ENCODE results near the gene PGBD5.

PGBD5 gene

DNA sequence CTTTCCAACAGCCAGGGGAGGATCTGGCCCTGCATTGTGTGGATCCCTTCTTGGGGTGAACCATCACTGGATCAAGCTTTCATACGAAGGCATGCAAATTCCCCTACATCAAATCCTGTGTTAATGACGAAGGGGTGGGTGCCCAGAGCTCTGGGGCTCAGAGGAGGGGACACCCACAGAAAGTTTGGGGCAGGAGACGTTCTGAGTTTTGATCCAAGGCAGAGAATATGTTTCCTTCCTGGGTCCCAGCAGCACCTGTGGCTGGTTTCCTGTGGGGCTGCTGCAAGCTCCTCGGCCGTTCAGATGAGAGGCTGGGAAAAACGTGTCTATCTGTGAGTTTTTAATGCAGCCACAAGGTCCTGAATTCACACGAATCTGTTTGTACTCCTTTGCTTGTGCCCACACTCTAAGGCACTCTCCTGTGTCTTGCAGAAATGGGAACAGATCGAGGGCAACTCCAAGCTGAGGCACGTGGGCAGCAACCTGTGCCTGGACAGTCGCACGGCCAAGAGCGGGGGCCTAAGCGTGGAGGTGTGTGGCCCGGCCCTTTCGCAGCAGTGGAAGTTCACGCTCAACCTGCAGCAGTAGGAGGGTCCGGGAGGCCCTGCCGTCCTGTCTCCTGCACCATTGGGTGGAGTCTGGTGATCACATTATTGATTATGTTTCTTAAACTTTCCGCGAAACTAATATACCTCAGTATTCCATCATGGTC, 147.1 kb downstream of the PGBD5 start:
- no peak for DNase-seq (ENCODE audit: low spot score)

DNA sequence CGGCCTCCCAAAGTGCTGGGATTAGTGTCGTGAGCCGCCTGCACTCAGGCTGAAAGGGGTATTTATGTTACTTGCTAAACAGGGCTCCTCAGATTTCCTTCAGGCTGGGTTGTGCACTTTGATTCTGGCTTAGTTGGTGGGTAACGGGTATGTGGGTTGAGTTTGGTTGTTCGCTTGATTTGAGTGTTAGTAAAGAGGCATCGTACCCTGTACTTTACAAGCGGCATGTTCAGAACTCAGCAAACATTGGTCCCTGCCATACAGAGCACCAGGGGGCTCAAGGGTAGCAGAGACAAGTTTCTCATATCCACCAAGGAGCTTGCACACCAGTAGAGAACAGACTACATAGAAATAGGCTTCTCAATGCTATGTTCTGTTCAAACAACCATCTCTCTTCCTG, 147.8 kb downstream of the PGBD5 start:
- DNase-seq (ENCODE audit: low spot score), result no peak

DNA sequence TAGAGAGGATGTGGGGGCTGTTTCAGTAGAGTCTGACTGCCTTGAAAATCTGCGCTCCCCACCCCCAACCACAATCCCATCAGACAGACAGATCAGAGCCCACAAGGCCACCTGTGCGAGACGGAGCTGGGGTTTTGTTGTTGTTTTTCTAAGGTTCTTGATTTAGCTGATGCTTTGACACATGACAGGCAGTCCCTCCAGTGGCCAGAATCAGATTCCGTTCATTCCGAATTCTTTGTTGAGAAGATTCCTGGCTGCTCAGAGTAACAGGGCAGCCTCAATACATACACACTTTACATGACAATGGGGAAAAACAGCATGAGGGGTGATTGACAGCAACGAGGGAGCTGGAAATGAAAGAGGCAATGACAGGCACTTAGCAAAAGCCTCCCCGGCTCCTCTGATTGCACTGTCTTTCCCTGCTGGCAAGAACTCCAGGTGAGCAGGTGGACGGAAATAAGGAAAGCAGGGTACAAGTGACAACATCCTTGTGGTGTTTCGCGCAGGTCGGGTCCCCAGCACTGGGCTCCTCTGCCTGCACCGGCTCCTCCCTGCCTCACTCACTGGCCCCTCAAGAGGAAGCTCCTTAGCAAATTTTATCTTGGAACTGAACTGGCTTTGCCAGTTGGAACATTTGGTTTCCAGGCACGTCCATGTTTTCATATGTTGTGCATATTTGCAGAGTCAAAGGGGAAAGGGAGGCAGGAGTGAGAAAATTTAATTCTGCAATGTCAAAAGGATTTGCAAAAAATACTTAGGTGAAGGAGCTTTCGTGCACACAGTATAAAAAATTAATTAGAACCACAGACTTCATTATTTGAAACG, 148.7 kb downstream of the PGBD5 start:
- no peak for DNase-seq (ENCODE audit: low spot score)

GRCh38 chr1:230276401-230276800, 149.7 kb downstream of the PGBD5 start:
- no peak for DNase-seq (ENCODE audit: low spot score)

DNA sequence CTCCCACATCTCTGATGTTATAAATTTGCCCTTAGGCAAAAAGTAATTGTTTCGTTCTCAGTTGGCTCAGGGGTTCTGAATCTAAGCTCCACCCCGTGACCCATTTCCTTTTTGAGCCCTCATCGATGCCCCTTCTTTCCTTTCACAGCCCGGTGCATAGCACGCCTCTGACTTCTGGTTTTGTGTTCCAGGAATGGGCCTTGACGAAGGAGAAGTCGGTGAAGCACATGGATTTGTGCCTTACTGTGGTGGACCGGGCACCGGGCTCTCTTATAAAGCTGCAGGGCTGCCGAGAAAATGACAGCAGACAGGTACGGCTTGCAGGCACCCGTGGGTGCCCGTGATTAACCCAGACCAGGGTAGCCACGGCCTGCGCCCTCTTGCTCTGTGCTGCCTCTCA, 151.9 kb downstream of the PGBD5 start:
- peak; percentile 5 for DNase-seq (ENCODE audit: low spot score)

GRCh38 chr1:230273141-230273710, 152.9 kb downstream of the PGBD5 start:
- DNase-seq (ENCODE audit: low spot score), result no peak

GRCh38 chr1:230272557-230272956, 153.6 kb downstream of the PGBD5 start:
- no peak for DNase-seq (ENCODE audit: low spot score)

DNA sequence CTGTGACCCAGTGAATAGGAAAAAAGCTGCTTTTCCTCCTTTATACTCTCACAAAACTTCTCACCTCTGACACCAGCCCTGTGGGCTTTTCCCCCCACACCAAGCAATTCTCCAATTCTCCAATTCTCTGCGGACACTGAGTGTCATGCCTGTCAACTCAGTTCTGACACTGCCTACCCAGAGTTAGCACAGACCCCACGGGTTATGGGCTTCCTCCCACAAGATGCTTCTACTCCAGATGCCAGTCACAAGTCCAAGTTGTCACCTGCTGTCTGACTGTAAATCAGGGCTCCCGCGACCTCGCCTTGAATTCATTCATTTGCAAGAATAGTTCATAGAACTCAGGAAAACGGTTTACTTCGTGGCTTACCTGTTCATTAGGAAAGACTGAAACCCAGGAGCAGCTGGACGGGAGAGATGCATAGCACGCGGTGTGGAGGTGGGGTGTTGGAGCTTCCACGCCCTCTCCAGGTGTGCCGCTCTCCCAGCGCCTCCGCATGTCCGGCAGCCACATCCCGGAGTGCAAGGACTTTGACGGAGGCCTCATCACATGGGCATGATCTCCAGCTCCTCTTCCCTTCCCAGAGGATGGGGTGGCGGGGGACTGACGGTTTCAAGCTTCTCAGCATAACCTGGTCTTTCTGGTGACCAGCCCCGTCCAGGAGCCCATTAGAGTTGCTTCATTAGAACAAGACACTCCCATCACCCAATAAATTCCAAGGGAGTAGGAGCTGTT, 154.7 kb downstream of the PGBD5 start:
- DNase-seq (ENCODE audit: low spot score), result no peak

- DNase-seq (ENCODE audit: low spot score), result peak; percentile 55
Observed at GRCh38 chr1:230270559-230271281, 155.4 kb downstream of the PGBD5 start.

- no peak for DNase-seq (ENCODE audit: low spot score)
Observed at GRCh38 chr1:230270185-230270558, 156.0 kb downstream of the PGBD5 start.

DNA sequence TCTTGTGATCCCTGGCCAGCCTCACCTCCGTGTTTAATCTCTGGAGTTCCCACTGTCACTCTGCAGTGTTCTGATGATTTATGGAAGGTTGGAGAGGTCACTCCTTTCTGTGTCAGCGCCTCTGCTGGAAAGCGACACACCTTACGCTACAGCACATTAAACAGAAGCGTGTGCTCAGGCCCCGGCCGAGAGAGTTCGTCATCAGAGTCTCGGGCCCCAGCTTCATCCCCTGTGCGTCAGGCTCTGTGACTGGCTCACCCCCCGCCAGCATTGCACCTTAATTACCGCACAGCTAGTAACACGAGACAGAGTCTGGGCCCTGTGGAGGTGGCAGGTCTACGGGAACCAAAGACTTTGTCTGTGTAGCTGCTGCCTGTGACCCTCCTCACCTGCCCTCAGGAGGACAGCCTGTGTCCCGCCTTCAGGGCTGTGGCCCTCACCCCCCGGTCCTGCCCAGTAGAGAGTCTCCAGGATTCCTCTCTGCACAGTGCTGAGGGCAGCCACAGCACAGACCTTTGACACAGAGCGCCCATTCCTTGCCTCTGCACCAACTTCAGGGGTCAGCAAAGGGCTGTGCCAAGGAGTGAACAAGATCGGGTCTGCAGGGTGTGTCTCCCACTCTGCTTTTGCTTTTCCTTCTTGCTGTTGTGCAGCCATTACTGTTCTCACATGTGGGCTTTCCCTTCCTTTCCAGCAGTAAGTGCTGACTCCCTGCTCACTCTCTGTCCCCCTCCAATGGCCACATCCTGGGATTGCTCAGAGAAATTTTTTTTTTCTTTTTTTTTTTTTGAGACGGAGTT, 157.6 kb downstream of the PGBD5 start:
- DNase-seq (ENCODE audit: low spot score), result no peak

GRCh38 chr1:230267338-230268065, 158.6 kb downstream of the PGBD5 start:
- no peak for DNase-seq (ENCODE audit: low spot score)

DNA sequence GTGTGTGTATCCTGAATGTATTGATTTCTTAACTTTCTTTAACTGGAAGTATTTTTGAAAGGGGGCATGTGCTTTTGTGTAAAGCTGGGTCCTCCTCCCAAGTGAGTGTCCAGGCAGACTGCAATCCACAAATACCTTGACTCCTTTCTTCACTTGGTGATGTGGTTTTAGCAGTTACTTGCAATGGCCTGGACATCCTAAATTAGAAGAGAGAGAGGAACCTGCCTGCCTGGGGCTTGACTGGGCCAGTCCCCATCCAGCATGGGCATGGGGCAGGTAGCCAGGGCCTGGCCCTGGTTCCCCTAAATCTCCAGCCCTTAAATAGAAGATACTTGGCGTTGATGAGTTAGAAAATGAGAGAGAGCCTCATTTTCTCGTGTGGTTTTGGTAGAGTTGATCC, 159.7 kb downstream of the PGBD5 start:
- DNase-seq (ENCODE audit: low spot score), result no peak

- no peak for DNase-seq (ENCODE audit: low spot score)
Observed at GRCh38 chr1:230265200-230266115, 160.7 kb downstream of the PGBD5 start.
